Large intestine (tissue), 3 donors: ENCODE measurements around the gene PPOX. TPM values are rescaled to one million over a fixed set of nuclear protein-coding genes. Genes with fewer than 3 reads are reported as not detected.

Experiments used
- DNase-seq, 2 donors: peaks; one replicate each; pipeline versions ENCODE4 v3.0.0 to v3.0.0-alpha.2; 2013
- H3K27ac ChIP-seq: one replicate; pipeline ENCODE4 v1.5.1; 2013; ENCODE audit warnings: low read length
- H3K27me3 ChIP-seq: 2 replicates; pipeline ENCODE4 v1.6.1; 2013; ENCODE audit warnings: low read length; ENCODE audit not compliant: control insufficient read depth, insufficient read depth
- H3K36me3 ChIP-seq: 2 replicates; pipeline ENCODE4 v1.6.1; 2013; ENCODE audit warnings: low read length; ENCODE audit not compliant: control insufficient read depth, insufficient read depth
- H3K4me1 ChIP-seq: one replicate; pipeline ENCODE4 v1.6.1; 2013; ENCODE audit warnings: low read length; ENCODE audit not compliant: control insufficient read depth, insufficient read depth
- H3K4me3 ChIP-seq: one replicate; pipeline ENCODE4 v1.5.1; 2013; ENCODE audit warnings: low read length
- H3K9me3 ChIP-seq: one replicate; pipeline ENCODE4 v1.6.1; 2013; ENCODE audit warnings: mild to moderate bottlenecking, low read depth, low read length, moderate library complexity; ENCODE audit not compliant: control insufficient read depth
- WGBS: methylation state at CpG from one replicate; pipeline ENCODE4 v1.1.5; 2013; ENCODE audit warnings: low lambda C conversion rate; ENCODE audit not compliant: insufficient coverage; 5-methylcytosine and 5-hydroxymethylcytosine counted together
- polyA plus RNA-seq: library from polyadenylated mRNA; unstranded; fragments of 120-200 nt; gene quantifications from one replicate; pipeline ENCODE4 v1.2.1, GENCODE V29; 2013

Gene PPOX
- polyA plus RNA-seq, 1 donor: 26.2 TPM

GRCh38 chr1:161164901-161165610 is 1.2 kb upstream of the PPOX start:
- H3K4me1 ChIP-seq: peaks cover 28% of the 10 kb centered on the region
- WGBS: no CpG with 5 or more reads among the region's 14 CpGs
- DNase-seq: no peak
- no peaks in the 10 kb centered on the region for H3K9me3 ChIP-seq
- peaks cover 44% of the 10 kb centered on the region for H3K36me3 ChIP-seq
- peak overlapping the region; percentile 63 for H3K4me3 ChIP-seq
- no peaks in the 10 kb centered on the region for H3K27me3 ChIP-seq
- H3K27ac ChIP-seq: peak overlapping the region; percentile 78

GRCh38 chr1:161166669-161167548 is 683 bp downstream of the PPOX start:
- Histone ChIP-seq H3K27ac (peak overlapping the region; percentile 78), H3K27me3 (no peaks in the 10 kb centered on the region), H3K4me1 (peaks cover 18% of the 10 kb centered on the region), H3K9me3 (no peaks in the 10 kb centered on the region), H3K36me3 (peaks cover 55% of the 10 kb centered on the region), H3K4me3 (peak overlapping the region; percentile 63)
- peak in 1 of 2 donors; percentile 33 for DNase-seq
- no CpG with 5 or more reads among the region's 33 CpGs for WGBS

GRCh38 chr1:161168906-161169305 is 2.7 kb downstream of the PPOX start:
- no CpG with 5 or more reads among the region's 9 CpGs for WGBS
- peaks cover 60% of the 10 kb centered on the region for H3K36me3 ChIP-seq
- H3K27ac ChIP-seq: no peak overlapping the region
- no peak overlapping the region for H3K4me3 ChIP-seq
- no peaks in the 10 kb centered on the region for H3K27me3 ChIP-seq
- DNase-seq: no peak
- peaks cover 12% of the 10 kb centered on the region for H3K4me1 ChIP-seq
- no peaks in the 10 kb centered on the region for H3K9me3 ChIP-seq

- Histone ChIP-seq H3K36me3 (peaks cover 68% of the 10 kb centered on the region), H3K27ac (no peak overlapping the region), H3K4me3 (no peak overlapping the region), H3K4me1 (peaks cover 9% of the 10 kb centered on the region), H3K27me3 (no peaks in the 10 kb centered on the region), H3K9me3 (no peaks in the 10 kb centered on the region)
- no CpG with 5 or more reads among the region's 5 CpGs for WGBS
- DNase-seq: no peak
Observed at GRCh38 chr1:161171191-161171590, 5.0 kb downstream of the PPOX start.

GRCh38 chr1:161171696-161172095 is 5.5 kb downstream of the PPOX start:
- no peak for DNase-seq
- H3K27ac ChIP-seq: no peak overlapping the region
- H3K27me3 ChIP-seq: no peaks in the 10 kb centered on the region
- WGBS: no CpG with 5 or more reads among the region's 12 CpGs
- peaks cover 13% of the 10 kb centered on the region for H3K4me1 ChIP-seq
- peaks cover 68% of the 10 kb centered on the region for H3K36me3 ChIP-seq
- no peak overlapping the region for H3K4me3 ChIP-seq
- no peaks in the 10 kb centered on the region for H3K9me3 ChIP-seq

GRCh38 chr1:161172349-161172748 is 6.1 kb downstream of the PPOX start:
- DNase-seq: no peak
- no peaks in the 10 kb centered on the region for H3K9me3 ChIP-seq
- no CpG with 5 or more reads among the region's 1 CpG for WGBS
- H3K27me3 ChIP-seq: no peaks in the 10 kb centered on the region
- H3K27ac ChIP-seq: no peak overlapping the region
- peaks cover 8% of the 10 kb centered on the region for H3K4me1 ChIP-seq
- no peak overlapping the region for H3K4me3 ChIP-seq
- peaks cover 68% of the 10 kb centered on the region for H3K36me3 ChIP-seq

- peaks cover 67% of the 10 kb centered on the region for H3K36me3 ChIP-seq
- 100% methylated on average over 1 of the region's 4 CpGs for WGBS
- no peak for DNase-seq
Observed at GRCh38 chr1:161172776-161173376, 6.7 kb downstream of the PPOX start.

GRCh38 chr1:161173711-161174110 is 7.5 kb downstream of the PPOX start:
- H3K36me3 ChIP-seq: peaks cover 63% of the 10 kb centered on the region
- no peak overlapping the region for H3K27ac ChIP-seq

More at GRCh38 chr1:161172776-161173376, 6.7 kb downstream of the PPOX start:
- no peak overlapping the region for H3K27ac ChIP-seq
- no peaks in the 10 kb centered on the region for H3K9me3 ChIP-seq
- no peaks in the 10 kb centered on the region for H3K27me3 ChIP-seq
- H3K4me1 ChIP-seq: peaks cover 9% of the 10 kb centered on the region
- H3K4me3 ChIP-seq: no peak overlapping the region

GRCh38 chr1:161174911-161175310 is 8.7 kb downstream of the PPOX start:
- no peak for DNase-seq
- Histone ChIP-seq H3K4me3 (no peak overlapping the region), H3K36me3 (peaks cover 52% of the 10 kb centered on the region), H3K4me1 (peaks cover 12% of the 10 kb centered on the region), H3K9me3 (no peaks in the 10 kb centered on the region), H3K27me3 (no peaks in the 10 kb centered on the region), H3K27ac (no peak overlapping the region)
- no CpG with 5 or more reads among the region's 11 CpGs for WGBS

More at GRCh38 chr1:161173711-161174110, 7.5 kb downstream of the PPOX start:
- Histone ChIP-seq H3K4me3 (no peak overlapping the region), H3K27me3 (no peaks in the 10 kb centered on the region), H3K4me1 (peaks cover 12% of the 10 kb centered on the region), H3K9me3 (no peaks in the 10 kb centered on the region)
- WGBS: no CpG with 5 or more reads among the region's 11 CpGs
- no peak for DNase-seq

GRCh38 chr1:161175771-161176453 is 9.7 kb downstream of the PPOX start:
- no CpG with 5 or more reads among the region's 10 CpGs for WGBS
- Histone ChIP-seq H3K4me3 (peak overlapping the region; percentile 92), H3K36me3 (peaks cover 46% of the 10 kb centered on the region), H3K4me1 (peaks cover 12% of the 10 kb centered on the region), H3K27me3 (no peaks in the 10 kb centered on the region), H3K9me3 (no peaks in the 10 kb centered on the region), H3K27ac (no peak overlapping the region)
- no peak for DNase-seq
